ENCODE data around the gene COQ2.

The COQ2 gene

DNA sequence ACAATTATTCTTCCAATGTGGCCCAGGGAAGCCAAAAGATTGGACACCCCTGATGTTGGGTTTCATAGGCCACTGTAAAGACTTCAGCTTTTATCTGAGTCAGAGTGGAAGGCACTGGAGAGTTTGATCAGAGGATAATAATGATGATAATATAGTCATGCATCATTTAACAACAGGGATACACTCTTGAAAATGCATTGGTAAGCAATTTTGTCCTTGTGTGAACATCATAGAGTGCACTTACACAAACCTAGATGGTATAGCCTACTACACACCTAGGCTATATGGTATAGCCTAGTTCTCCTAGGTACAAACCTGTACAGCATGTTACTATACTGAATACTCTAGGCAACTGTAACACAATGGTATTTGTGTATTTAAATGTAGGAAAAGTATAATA is 70.5 kb downstream of the COQ2 start:
- no peak for DNase-seq

Data from NCI-H1436 treated with DMSO at 0.1 percent for 48 hours (cell line).